Measurements from ENCODE around the gene AFTPH.

- no peak for TF ChIP-seq POLR2A (IDR thresholded peaks at IDR 0.05)
- no peak for TF ChIP-seq CTCF (IDR thresholded peaks at IDR 0.05)
Measured at GRCh38 chr2:64630752-64631151, 106.6 kb downstream of the AFTPH start.

Measured in right lobe of liver (tissue), 4 donors.